OCI-M1 (cell line): ENCODE data around the gene LRRC15.
A peak's percentile ranks its signal among the peaks of the same experiment; 100 is the strongest.

Source experiments
- DNase-seq: peaks from one replicate; lab custom pipeline; 2025; lab: John Stamatoyannopoulos, UW

Gene LRRC15

DNA sequence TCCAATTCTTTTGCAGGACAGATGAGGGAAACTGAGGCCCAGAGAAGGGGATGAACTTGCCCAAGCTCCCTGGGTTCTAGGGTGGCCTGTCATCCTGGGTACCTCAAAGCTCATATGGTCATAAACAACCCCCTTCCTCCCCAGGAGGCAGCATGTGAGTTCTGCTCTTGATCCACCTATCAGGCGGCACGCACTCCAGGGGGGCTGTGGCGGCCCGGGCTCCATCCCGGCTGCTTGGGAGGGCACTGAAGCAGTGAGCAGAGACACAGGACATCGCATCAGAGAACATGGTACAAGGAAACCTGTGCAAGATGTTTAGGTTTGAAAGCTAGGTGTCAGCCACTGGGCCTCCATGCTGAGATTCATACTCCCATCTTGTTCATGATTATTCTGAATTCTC lies 52.6 kb downstream of the LRRC15 start:
- DNase-seq = no peak

DNA sequence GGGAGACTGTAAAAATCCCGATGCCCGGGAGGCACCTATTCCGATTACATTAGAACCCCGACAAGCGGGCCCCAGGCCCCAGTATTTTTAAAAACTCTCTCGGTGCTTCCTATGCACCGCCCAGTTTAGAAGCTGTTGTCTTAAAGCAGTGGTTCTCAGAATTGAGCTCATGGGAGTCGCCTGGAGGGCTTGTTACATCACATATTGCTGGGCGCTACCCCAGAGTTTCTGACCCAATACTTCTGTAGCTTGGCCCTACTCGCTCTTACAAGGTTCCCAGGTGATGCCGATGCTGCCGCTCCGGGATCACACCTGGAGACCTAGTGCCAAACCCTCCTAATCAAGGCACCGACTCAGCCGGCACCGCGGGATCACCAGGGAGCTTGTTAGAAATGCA lies 53.6 kb downstream of the LRRC15 start:
- DNase-seq = no peak

DNA sequence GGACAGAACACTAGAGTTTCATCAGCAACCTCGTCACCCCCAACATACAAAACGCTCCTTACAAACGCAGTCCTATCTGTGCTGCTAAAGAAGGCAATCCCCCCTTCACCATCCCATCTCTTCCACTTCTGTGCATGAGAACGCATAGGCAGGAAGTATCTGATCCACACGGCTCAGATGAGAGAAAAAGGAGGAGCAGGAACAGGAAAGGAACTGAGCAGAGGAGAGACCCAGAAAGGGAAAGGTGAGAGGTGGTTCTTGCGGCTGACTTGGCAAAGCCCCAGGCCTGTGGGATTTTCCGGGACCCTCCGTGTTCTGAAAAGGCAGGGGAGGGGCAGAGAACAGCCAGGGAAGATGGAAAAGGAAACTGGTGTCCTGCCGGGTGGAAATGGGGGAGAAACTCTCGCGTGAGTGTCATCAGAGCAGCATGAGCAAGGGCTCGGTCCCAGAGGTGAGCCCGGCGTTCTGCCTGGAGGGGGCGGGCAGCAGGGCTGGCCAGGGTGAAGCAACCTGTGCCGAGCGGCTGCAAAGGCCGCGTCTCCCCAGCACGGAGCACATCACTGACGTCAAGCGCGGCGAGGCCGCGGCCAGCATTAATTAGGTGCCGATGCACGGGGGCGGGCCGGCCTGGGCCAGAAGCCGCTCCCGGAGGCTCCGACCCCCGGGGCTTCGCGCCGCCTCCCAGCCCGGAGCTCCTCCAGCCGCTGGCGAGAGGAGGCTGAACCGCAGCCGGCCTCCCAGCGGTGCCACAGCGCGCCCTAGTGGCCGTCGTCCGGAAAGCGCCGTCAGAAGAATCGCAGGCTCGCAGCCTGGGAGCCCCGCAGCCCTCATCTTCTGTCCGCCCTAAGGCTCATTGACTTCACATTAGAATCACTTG lies 54.2 kb downstream of the LRRC15 start:
- peak; percentile 87 for DNase-seq

- DNase-seq = no peak
These were observed 55.0 kb downstream of the LRRC15 start for GRCh38 chr3:194314388-194315068.

DNA sequence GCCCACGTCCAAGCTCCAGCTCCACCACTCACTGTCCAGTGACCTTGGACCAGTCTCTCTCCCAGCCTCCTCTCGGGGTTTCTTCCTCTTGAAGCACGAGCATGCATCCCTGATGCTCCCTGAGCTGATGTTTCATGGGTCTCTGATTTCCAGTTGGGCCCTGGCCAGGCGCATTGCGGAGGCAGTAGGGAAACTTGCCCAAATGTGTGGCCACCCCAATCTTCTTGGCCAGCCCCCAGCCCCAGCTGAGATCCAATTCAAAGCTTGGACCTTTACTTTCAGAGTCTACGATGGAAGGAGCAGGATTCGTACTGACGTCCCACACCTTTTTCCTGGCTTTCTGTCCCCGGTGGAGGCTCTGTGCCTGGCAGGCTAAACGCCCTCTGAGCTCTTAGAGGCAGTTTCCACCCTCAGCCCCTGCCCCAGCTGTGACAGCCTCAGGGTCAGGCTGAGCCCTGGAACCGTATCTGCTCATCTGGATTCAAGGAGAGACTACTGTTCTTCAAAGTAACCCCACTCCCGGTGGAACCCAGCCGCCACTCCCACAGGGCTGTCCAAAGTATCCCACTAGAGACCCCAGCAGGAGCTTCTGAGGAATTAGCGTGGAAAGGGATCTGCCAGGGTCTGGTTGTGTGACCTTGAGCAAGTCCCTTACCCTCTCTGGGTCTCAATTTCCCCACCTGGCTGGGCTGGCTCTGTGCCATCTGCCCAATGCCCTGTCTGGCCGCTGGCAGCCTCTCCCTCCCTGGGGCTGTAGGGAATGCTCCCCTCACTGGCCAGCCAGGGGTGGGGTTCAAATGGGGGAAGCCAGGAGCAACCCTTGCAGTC lies 55.8 kb downstream of the LRRC15 start:
- peak; percentile 9 for DNase-seq

DNA sequence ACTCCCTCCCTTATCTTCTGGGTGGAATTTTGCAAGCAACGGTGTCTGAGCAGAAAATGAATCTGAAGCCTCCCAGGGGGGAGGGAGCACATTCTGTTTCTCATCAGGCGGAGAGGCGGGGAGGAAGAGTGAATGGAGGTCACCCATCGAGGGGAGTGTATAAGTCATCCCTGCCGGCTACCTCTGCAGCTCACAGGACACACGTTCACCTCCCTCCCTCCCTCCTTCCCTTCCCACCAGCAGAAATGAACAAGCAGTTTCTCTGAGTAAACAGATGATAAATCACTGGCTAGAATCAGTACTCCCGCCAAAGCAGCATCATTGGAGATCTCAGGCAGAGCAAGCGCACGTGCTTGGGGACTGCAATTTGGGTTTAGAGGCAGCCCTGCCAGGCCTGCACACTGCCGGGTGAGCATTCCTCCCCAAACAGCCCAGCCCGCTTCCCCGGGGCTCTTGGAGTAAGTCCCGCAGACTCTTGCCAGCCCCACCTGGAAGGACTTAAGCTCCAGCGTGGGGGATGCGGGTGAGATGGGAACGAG lies 56.7 kb downstream of the LRRC15 start:
- no peak for DNase-seq

- no peak for DNase-seq
These were observed 57.3 kb downstream of the LRRC15 start for GRCh38 chr3:194312186-194312742.

DNA sequence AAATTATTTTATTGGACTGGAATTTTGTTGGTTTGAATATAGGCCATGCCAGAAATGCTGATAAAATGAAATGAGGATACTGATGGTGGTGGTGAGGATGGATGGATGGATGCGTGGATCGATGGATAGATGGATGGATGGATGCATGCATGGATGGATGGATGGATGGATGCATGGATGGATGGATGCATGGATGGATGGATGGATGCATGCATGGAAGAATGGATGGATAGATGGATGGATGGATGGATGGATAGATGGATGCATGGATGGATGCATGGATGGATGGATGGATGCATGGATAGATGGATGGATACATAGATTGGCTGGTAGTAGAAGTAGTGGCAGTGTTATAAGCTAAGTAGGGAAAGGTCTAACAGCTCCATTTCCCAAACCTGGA lies 58.5 kb downstream of the LRRC15 start:
- no peak for DNase-seq

DNA sequence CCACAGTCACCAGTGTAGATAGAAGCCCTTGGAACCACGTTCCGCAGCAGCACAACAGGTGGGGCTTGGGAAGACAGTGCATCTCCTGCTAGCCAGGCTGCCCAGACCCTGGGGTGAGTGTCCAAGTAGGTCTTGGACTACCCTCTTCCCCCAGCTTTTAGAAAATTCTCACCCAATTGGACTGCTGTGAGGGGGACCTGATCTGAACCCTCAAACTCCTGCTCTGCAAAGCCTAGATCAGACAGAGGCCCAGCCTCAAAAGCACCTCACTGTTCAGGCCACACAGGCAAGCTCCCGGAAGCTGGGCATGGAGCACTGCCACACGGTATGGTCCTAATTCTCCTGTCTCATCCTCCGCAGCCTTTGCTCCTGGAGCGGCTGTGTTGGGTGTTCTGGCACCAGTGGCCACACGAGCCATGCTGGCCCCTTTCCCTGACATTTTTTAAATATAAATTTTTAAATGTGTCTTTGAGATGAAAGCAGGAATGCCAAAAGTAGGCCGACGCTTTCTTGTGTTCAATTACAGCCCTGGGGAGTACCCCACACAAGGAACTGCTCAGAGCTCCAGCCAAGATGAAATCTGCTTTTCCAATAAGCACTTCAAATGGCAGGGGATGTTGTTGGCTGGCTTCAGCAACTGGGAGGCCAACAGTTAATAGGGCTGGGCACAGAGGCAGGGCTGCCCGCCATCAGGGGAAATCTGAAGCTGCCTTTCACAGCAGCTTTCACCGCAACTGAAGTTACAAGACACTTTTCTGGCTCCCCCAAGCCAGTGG lies 59.3 kb downstream of the LRRC15 start:
- DNase-seq = no peak

DNA sequence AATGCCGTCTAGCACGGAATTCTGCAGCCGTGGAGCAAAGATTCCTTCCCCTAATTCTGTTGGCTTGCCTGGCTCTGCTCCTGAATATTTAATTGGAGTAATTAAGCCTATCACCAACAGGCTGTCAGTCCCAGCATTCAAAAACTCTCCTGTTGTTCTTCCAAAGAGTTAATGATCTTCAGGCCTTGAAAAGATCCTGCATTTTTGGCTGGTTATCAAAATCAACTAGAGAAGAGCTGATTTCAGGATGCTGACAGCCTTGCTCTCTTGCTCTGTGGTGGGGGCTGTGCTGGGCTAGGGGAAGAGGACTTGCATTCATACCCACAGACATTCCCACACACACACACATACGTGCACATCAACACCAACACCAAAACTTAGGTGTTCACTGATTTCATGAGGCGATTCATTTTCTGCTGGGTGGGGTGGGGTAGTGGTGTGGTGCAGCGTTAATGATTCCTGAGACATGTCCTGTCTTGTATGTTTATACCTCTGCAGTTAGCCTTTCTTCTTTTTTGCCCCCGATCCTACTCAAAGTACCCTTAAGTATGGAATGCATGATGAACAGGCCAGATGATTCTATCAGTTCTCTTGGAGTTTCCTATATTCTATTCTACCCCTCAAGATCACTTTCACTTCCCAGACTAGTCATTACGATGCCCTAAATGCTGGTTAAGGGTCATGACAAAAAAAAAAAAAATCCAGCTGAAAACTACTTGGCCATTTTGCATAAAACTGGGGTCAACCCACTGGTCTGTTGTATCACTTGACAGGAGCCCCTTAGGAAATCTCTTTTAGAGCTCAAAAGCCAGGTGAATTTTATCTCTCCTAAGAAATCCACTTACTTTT lies 60.7 kb downstream of the LRRC15 start:
- no peak for DNase-seq

DNA sequence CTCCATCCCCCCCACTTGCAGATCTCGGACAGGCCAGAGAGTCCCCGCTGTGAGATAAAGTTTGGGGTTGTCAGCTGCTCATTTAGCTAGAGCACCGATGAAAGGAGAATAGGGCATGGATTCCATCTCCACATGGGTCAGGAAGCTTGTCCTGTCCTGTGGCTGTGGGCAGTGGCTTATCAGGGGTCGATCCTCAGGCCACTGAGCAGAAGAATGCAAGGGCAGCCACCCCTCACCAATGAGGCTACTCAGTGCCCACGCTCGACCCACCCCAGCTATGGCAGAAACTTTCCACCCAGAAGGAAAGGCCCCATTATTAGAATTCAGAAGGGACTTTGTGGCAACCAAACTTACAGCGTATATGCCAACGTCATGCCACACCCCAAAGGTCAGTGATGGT lies 61.7 kb downstream of the LRRC15 start:
- DNase-seq = no peak

- DNase-seq = no peak
These were observed 62.5 kb downstream of the LRRC15 start for GRCh38 chr3:194306771-194307640.

GRCh38 chr3:194306109-194306686 lies 63.3 kb downstream of the LRRC15 start:
- DNase-seq = no peak

DNA sequence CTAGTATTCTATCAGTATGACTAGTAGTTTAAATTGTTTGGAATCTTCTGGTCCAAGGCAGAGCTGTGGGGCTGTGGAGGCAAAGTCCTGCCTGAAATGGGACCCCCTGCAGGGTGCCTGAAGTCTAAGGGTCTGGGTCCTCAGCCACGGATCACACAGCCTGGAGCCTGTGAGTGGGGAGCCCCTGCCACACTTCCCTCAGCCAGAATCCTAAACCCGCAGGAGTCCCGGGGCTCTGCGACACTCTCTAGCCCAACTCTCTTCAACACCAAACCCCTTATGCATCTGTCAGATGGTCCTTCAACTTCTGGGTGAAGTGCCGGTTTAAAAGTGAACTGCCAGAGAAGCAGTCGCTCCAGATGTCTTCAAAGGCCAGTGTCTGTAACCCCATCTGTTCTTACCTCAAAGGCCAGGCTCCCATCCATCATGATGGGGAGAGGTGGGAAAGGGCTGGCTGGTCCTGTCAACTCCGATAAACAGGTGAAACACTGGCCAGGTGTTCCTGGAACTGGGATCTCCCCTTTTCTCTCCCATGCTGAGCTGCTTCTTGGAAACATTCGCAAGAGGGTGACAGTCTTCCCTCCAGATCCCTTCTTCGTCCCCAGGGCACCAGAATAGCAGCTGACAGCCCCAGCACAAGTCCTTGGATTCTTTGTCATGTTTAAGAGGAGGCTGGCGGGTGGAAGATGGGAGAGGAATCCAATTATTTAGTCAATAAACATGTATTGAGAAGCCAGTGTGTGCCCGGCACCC lies 64.0 kb downstream of the LRRC15 start:
- DNase-seq = no peak
